Memory B cell (primary cell): ENCODE data around the gene TP63.
"Not testable (repeated sequence)": the region's sequence is repeated elsewhere in the genome, so short reads cannot be mapped to it uniquely, and the experiment has no call there.

Source experiments
- ATAC-seq: fragments of 150-1000 bp; cut with Tn5 transposase; 2 replicates; pipeline ENCODE4 v1.10.0; 2021; ENCODE audit warnings: low read depth, mild to moderate bottlenecking, moderate library complexity
- DNase-seq, 2 donors: peaks; one replicate each; pipeline ENCODE4 v3.0.0; 2022; ENCODE audit warnings: low spot score in 2 of 2
- H3K27ac Mint-ChIP-seq: one replicate; pipeline ENCODE4 v1.8.0; 2022; ENCODE audit warnings: mild to moderate bottlenecking, moderate library complexity, mixed read lengths
- H3K27me3 Mint-ChIP-seq: one replicate; pipeline ENCODE4 v1.8.0; 2022; ENCODE audit warnings: mixed read lengths
- H3K36me3 Mint-ChIP-seq: one replicate; pipeline ENCODE4 v1.8.0; 2022; ENCODE audit warnings: mild to moderate bottlenecking, mixed read lengths
- H3K4me1 Mint-ChIP-seq: one replicate; pipeline ENCODE4 v1.8.0; 2022; ENCODE audit warnings: mixed read lengths
- H3K4me3 Mint-ChIP-seq: one replicate; pipeline ENCODE4 v1.8.0; 2022; ENCODE audit warnings: mild to moderate bottlenecking, moderate library complexity, mixed read lengths
- H3K9me3 Mint-ChIP-seq: one replicate; pipeline ENCODE4 v1.8.0; 2022; ENCODE audit warnings: mixed read lengths

The TP63 gene

DNA sequence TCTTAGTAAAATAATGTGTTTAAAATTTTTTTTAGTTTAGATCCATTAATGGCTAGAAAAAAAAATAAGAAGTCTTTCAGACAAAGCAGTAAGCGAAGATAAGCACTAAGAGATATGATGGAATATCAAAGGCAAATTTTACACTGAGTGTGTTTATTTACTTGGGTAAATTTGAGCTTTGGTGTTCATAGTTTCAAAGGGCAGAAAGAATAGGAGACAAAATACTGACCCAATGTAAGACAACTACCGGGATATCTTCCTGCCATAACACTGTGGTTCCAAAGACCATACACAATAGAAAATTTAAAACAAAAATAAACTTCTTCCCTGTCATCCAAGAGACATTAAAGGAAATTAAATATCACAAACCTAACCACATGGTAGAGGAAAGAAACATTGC, 25.5 kb upstream of the TP63 start:
- Mint-ChIP-seq H3K36me3 (peaks cover 2% of the 10 kb centered on the region), H3K4me1 (no peaks in the 10 kb centered on the region), H3K27ac (no peak overlapping the region), H3K27me3 (no peaks in the 10 kb centered on the region), H3K9me3 (peaks cover 10% of the 10 kb centered on the region), H3K4me3 (no peak overlapping the region)
- no peak for ATAC-seq
- no peak for DNase-seq

DNA sequence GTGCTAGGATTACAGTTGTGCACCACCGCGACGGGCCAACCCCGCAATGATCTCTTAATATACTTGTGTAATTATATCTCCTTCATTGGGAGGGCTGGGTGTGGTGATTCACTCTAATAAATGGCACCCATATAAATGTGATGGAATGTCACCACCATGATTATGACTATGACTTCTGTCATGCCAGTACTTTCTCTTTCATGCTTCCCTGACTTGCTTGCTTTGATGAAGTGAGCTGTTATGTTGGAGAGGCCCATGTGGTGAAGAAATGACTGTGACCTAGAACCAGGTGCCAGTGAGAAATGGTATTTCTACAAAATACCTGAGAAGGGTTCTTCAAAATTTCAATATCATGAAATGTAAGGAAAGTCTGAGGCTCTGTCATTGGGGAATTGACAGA, 24.4 kb upstream of the TP63 start:
- no peaks in the 10 kb centered on the region for H3K27me3 Mint-ChIP-seq
- DNase-seq (no peak), ATAC-seq (no peak)
- H3K27ac Mint-ChIP-seq = no peak overlapping the region
- H3K4me1 Mint-ChIP-seq = no peaks in the 10 kb centered on the region
- peaks cover 2% of the 10 kb centered on the region for H3K36me3 Mint-ChIP-seq
- no peak overlapping the region for H3K4me3 Mint-ChIP-seq
- peaks cover 16% of the 10 kb centered on the region for H3K9me3 Mint-ChIP-seq

DNA sequence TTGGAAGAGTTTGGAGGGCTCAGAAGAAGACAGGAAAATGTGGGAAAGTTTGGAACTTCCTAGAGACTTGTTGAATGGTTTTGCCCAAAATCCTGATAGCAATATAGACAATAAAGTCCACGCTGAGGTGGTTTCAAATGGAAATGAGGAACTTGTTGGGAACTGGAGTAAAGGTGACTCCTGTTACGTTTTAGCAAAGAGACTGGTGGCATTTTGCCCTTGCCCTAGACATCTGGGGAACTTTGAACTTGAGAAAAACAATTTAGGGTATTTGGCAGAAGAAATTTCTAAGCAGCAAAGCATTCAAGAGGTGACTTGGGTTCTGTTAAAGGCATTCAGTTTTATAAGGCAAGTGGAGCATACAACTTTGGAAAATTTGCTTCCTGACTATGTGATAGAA, 18.5 kb upstream of the TP63 start:
- ATAC-seq, H3K27ac Mint-ChIP-seq, DNase-seq, H3K36me3 Mint-ChIP-seq, H3K4me3 Mint-ChIP-seq, H3K4me1 Mint-ChIP-seq, H3K27me3 Mint-ChIP-seq: not testable (repeated sequence)
- H3K9me3 Mint-ChIP-seq = peaks cover 16% of the 10 kb centered on the region

DNA sequence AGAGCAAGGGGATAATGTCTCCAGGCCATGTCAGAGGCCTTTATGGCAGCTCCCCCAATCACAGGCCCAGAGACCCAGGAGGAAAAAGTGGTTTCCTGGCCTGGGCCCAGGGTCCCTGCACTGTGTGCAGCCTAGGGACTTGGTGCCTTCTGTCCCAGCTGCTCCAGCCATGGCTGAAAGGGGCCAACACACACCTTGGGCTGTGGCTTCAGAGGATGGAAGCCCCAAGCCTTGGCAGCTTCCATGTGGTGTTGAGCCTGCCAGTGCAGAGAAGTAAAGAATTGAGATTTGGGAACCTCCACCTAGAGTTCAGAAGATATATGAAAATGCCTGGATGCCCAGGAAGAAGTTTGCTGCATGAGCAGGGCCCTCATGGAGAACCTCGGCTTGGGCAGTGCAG, 18.1 kb upstream of the TP63 start:
- H3K27me3 Mint-ChIP-seq = no peaks in the 10 kb centered on the region
- H3K4me1 Mint-ChIP-seq = peaks cover 4% of the 10 kb centered on the region
- peaks cover 16% of the 10 kb centered on the region for H3K9me3 Mint-ChIP-seq
- H3K36me3 Mint-ChIP-seq = no peaks in the 10 kb centered on the region
- H3K4me3 Mint-ChIP-seq = no peak overlapping the region
- ATAC-seq (no peak), DNase-seq (no peak)
- no peak overlapping the region for H3K27ac Mint-ChIP-seq

- H3K9me3 Mint-ChIP-seq = no peaks in the 10 kb centered on the region
- DNase-seq (no peak), ATAC-seq (no peak)
- no peaks in the 10 kb centered on the region for H3K4me1 Mint-ChIP-seq
- H3K27ac Mint-ChIP-seq = no peak overlapping the region
- no peaks in the 10 kb centered on the region for H3K36me3 Mint-ChIP-seq
- no peak overlapping the region for H3K4me3 Mint-ChIP-seq
- H3K27me3 Mint-ChIP-seq = peaks cover 2% of the 10 kb centered on the region
Observed at GRCh38 chr3:189621948-189622603, 9.1 kb upstream of the TP63 start.

- H3K36me3 Mint-ChIP-seq = no peaks in the 10 kb centered on the region
- no peak for ATAC-seq
- no peak overlapping the region for H3K4me3 Mint-ChIP-seq
- no peak overlapping the region for H3K27ac Mint-ChIP-seq
- no peaks in the 10 kb centered on the region for H3K4me1 Mint-ChIP-seq
- DNase-seq = no peak
- H3K9me3 Mint-ChIP-seq = no peaks in the 10 kb centered on the region
- H3K27me3 Mint-ChIP-seq = peaks cover 2% of the 10 kb centered on the region
Observed at GRCh38 chr3:189622629-189623028, 8.6 kb upstream of the TP63 start.

DNA sequence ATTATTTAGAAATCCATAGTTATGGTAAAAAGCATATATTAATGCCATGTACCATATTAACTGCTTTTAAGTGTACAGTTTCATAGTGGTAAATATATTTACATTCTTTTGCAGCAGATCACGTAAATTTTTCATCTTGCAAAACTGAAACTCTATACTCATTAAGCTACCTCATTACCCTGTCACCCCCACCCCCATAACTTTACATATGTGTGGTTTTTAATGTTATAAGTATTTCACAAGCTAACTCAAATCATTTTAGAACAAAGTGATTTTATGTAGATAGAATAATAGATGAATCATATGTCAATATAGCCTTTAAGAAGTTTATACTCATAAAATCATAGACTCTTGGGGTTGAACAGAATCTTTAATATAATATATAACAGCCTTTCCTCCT, 7.1 kb upstream of the TP63 start:
- H3K4me1 Mint-ChIP-seq = no peaks in the 10 kb centered on the region
- DNase-seq (no peak), ATAC-seq (no peak)
- H3K36me3 Mint-ChIP-seq = no peaks in the 10 kb centered on the region
- H3K27me3 Mint-ChIP-seq = peaks cover 2% of the 10 kb centered on the region
- H3K27ac Mint-ChIP-seq = no peak overlapping the region
- no peaks in the 10 kb centered on the region for H3K9me3 Mint-ChIP-seq
- no peak overlapping the region for H3K4me3 Mint-ChIP-seq

DNA sequence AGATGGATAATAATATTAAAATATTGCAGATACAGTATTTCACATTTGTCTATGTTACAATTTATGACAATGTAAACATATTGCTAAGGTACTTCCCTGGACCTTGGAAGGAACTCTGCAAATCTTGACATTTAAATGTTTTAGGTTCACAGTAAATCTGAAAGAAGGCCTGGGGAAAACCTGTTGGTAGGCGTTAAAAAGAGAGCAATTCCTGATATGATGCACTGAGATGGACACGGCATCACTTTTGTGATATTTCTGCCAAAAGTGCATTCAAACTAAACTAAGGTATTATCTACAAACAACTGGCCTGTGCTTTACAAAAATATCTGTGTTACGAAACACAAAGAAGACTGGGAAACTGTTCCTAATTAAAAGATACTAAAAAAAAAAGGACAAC, 6.1 kb upstream of the TP63 start:
- Mint-ChIP-seq H3K4me3 (no peak overlapping the region), H3K36me3 (no peaks in the 10 kb centered on the region), H3K9me3 (no peaks in the 10 kb centered on the region), H3K4me1 (peaks cover under 1% of the 10 kb centered on the region), H3K27me3 (no peaks in the 10 kb centered on the region), H3K27ac (no peak overlapping the region)
- ATAC-seq (no peak), DNase-seq (no peak)

DNA sequence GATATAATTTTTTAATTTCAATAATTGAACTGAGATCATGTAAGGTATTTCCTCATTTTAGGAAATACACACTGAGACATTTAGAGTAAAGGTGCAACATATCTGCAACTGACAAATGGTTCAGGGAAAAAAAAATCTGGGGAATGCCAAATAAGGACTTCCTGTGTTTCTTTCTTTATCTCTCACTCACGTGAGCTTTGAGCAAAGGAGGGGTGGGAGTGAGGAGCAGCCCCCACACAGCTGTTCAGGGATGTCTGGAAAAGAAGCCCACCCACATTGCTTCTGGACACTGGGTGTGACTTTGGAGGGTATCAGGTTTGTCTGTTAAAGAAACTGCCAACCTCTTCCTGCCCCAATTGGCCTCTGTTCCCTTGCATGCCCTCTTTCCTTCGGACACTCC, 5.6 kb upstream of the TP63 start:
- Mint-ChIP-seq H3K4me1 (peaks cover 3% of the 10 kb centered on the region), H3K4me3 (no peak overlapping the region), H3K27me3 (no peaks in the 10 kb centered on the region), H3K36me3 (no peaks in the 10 kb centered on the region), H3K9me3 (no peaks in the 10 kb centered on the region), H3K27ac (no peak overlapping the region)
- ATAC-seq (no peak), DNase-seq (no peak)

DNA sequence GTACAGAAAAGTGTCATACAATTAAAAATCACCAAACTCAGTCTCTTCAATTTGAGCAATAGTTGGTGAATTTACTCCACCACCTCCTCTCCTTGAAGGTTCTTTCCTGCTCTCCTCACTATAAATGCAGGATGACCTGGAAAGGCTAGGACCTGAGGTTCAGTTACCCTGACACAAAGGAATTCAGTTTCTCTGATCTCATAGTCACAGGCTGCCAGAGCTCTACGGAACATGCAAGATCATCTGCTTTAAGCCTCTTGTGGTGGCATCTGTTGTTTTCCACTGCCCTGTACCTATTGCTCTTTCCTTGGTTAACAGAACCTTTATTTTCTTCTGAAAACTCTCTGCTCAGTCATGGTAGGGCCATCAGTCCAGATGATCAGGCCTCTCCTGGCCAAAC, 4.9 kb upstream of the TP63 start:
- peaks cover 6% of the 10 kb centered on the region for H3K4me1 Mint-ChIP-seq
- ATAC-seq (no peak), DNase-seq (no peak)
- H3K36me3 Mint-ChIP-seq = no peaks in the 10 kb centered on the region
- no peaks in the 10 kb centered on the region for H3K9me3 Mint-ChIP-seq
- no peak overlapping the region for H3K4me3 Mint-ChIP-seq
- H3K27me3 Mint-ChIP-seq = no peaks in the 10 kb centered on the region
- no peak overlapping the region for H3K27ac Mint-ChIP-seq

GRCh38 chr3:189629803-189630455, 1.3 kb upstream of the TP63 start:
- Mint-ChIP-seq H3K36me3 (no peaks in the 10 kb centered on the region), H3K27me3 (no peaks in the 10 kb centered on the region), H3K27ac (peak overlapping the region; percentile 81), H3K4me1 (peaks cover 9% of the 10 kb centered on the region), H3K4me3 (peak overlapping the region; percentile 39), H3K9me3 (no peaks in the 10 kb centered on the region)
- DNase-seq = no peak
- no peak for ATAC-seq

DNA sequence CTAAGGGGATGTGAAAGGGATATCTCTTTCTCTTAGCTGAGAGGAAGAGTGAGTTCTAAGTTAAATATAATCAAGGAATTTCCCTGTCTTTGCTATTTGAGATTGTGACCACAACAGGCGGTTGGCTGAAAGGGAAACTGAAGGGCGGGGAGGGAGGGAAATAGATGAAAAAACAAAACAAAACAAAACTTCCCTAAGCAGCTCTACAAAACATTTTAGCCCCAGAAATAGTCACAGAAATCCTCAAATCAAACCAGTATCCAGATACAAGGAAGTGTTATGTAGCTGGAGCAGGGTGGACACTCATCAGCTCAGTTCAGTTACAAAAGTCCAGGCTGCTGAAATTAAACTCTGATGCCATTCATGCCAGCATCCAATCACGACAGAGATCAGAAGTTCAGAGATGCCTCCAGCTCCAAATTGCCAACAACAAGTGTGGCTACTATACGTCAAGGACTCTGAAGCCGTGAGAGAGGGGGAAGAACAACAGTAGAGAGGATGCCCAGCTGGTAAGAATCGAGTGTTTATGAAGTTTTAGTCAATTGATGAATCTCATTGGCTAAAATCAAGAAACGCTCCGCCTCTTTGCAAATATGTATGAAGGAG, 319 bp upstream of the TP63 start:
- peaks cover 9% of the 10 kb centered on the region for H3K4me1 Mint-ChIP-seq
- ATAC-seq (peak; percentile 79), DNase-seq (no peak)
- no peaks in the 10 kb centered on the region for H3K27me3 Mint-ChIP-seq
- peak overlapping the region; percentile 78 for H3K4me3 Mint-ChIP-seq
- H3K36me3 Mint-ChIP-seq = no peaks in the 10 kb centered on the region
- H3K9me3 Mint-ChIP-seq = no peaks in the 10 kb centered on the region
- peak overlapping the region; percentile 81 for H3K27ac Mint-ChIP-seq

- ATAC-seq = no peak
- no peaks in the 10 kb centered on the region for H3K27me3 Mint-ChIP-seq
- no peak for DNase-seq
- H3K9me3 Mint-ChIP-seq = no peaks in the 10 kb centered on the region
- H3K4me1 Mint-ChIP-seq = peaks cover 9% of the 10 kb centered on the region
- H3K4me3 Mint-ChIP-seq = no peak overlapping the region
- H3K36me3 Mint-ChIP-seq = no peaks in the 10 kb centered on the region
- no peak overlapping the region for H3K27ac Mint-ChIP-seq
Observed at GRCh38 chr3:189631409-189631808, 220 bp downstream of the TP63 start.

- Mint-ChIP-seq H3K27ac (peak overlapping the region; percentile 45), H3K9me3 (no peaks in the 10 kb centered on the region), H3K4me3 (peak overlapping the region; percentile 37), H3K27me3 (no peaks in the 10 kb centered on the region), H3K4me1 (peaks cover 9% of the 10 kb centered on the region), H3K36me3 (no peaks in the 10 kb centered on the region)
- ATAC-seq (peak; percentile 28), DNase-seq (no peak)
Observed at GRCh38 chr3:189632242-189632641, 1.1 kb downstream of the TP63 start.

DNA sequence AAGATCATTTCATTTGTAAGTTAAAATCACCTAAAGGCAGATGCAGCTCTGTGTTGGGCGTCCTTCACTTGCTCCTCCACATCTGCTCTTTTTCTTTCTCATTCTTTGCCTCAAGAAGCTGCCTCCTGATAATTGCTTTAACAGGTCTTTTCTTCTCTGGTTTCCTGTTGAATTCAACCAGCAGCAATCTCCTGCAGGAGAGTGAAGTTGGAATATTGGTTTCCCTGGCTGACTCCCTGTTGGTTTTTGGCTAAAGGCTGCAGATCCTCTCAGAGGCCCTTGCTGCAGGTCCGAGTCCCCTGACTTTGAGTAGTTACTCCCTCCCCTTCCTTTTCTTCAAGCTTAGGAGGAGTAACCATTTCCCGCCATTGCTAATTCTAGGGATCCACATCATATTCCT, 4.2 kb downstream of the TP63 start:
- Mint-ChIP-seq H3K36me3 (no peaks in the 10 kb centered on the region), H3K4me3 (no peak overlapping the region), H3K4me1 (peaks cover 6% of the 10 kb centered on the region), H3K9me3 (no peaks in the 10 kb centered on the region), H3K27me3 (no peaks in the 10 kb centered on the region), H3K27ac (no peak overlapping the region)
- ATAC-seq = no peak
- no peak for DNase-seq
